IPS DF 19.7 (cell line): ENCODE data around the gene HIVEP1.
"Not testable (repeated sequence)": the region's sequence is repeated elsewhere in the genome, so short reads cannot be mapped to it uniquely, and the experiment has no call there.

Experiments
- DNase-seq: peaks from one replicate; pipeline ENCODE4 v3.0.0-alpha.2; 2013; ENCODE audit warnings: low read depth, low spot score

The HIVEP1 gene

GRCh38 chr6:12155769-12156168, 143.7 kb downstream of the HIVEP1 start:
- DNase-seq = not testable (repeated sequence)

GRCh38 chr6:12158686-12159415, 146.7 kb downstream of the HIVEP1 start:
- DNase-seq = no peak

DNA sequence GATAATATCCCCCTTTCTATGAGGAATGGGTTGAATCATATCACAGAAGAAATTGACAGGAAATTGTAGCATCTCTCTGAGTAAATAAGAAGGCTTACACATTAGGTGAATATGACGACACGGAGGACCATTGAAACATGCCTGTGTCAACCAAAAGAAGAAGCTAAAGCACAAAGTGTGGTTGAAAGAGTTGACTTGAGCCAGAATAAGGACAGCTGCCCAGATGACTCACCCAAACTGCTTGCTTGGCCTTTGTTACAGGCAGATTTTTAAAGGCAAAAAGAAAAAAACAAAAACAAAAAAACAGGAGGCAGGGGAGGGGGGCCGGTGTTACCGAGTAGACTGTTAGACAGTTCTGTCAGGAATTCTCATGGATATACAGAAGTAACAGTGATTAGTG, 148.2 kb downstream of the HIVEP1 start:
- no peak for DNase-seq

GRCh38 chr6:12162213-12162612, 150.1 kb downstream of the HIVEP1 start:
- DNase-seq = no peak

- no peak for DNase-seq
Observed at GRCh38 chr6:12163149-12163548, 151.0 kb downstream of the HIVEP1 start.

GRCh38 chr6:12163744-12164507, 151.8 kb downstream of the HIVEP1 start:
- no peak for DNase-seq

DNA sequence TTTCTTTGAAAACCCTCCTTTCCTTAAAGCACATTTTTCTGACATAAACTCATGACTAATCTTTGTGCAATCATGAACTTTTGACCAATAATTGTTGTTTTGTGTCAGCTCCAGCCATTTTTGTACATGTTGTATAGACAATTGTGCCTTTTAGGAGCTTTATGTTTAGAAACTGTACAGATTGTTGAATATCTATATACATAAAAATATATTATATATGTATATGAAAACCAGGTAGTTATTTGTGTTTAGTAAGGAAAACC, 152.3 kb downstream of the HIVEP1 start:
- no peak for DNase-seq

DNA sequence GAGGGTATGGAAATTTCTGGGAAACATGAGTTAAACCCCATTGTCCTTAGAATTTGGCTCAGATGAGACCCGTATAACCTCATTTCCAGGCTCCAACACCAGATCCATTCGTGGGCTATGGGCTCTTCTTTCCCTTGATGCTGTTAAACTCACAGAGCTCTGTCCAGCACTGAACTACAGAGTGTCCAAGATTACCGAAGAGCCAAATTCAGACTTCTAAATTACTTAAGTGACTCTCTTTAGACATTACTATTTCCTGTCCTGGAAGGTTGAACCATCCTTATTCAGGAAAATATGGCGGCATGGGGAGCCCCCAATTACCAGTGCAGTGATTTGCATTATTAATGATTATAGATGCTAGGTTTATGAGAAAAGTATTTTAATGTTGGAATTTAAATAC, 153.2 kb downstream of the HIVEP1 start:
- no peak for DNase-seq

- no peak for DNase-seq
Observed at GRCh38 chr6:12165722-12166280, 153.7 kb downstream of the HIVEP1 start.

GRCh38 chr6:12169377-12169776, 157.3 kb downstream of the HIVEP1 start:
- no peak for DNase-seq

DNA sequence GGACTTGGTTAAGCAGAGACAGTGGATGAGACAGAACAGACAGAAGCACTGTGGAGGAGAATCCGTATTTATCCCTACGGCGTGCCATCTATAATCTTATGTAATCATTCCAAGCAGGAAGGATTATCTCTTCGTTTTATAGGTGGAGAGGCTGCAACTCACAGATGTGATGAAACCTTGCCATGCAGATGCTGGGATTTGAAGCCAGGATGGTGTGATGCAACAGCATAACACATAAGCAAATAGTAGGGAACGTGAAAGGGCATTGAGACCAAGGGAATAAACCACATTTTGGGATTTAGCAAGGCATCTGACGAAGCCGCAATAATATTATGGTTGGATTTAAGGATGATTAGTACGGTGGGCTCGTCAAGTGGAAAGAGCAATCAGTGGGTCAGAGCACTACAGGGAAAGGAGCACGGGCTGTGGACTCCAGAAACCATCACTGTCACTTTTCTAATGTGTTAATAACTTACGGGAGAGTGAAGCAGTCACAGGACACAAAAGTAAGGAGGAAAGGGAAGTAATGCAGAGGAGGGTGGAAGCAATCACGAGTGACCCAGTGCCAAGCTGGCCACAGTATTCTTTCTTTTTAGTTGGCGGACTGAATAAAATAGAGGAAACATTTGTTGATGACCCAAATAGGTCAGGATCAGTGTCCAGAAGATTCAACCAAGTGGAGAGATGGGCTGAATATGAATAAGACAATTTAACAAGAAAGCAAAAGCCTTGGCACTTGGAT, 158.4 kb downstream of the HIVEP1 start:
- DNase-seq = no peak

- no peak for DNase-seq
Observed at GRCh38 chr6:12171717-12172116, 159.6 kb downstream of the HIVEP1 start.

- DNase-seq = no peak
Observed at GRCh38 chr6:12172572-12172971, 160.5 kb downstream of the HIVEP1 start.

GRCh38 chr6:12173181-12173580, 161.1 kb downstream of the HIVEP1 start:
- DNase-seq = no peak

DNA sequence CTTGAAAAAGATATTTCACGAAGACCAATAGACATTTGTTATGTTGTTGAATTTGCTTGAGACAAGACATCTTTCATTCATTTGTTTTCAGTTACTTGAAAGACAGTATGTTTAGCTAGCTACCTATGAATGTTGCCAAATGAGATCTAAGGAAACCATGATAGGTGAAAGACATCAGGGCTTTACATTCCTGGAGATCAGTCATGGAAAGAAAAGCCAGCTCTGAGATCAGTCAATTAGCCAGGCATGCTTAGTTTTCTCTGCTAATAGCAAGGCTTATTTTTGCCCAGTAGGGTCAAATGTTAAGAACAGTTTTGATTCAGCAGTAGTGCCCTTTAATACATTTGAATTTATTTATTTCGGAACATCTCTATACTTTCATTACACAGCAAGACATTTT, 161.5 kb downstream of the HIVEP1 start:
- no peak for DNase-seq

DNA sequence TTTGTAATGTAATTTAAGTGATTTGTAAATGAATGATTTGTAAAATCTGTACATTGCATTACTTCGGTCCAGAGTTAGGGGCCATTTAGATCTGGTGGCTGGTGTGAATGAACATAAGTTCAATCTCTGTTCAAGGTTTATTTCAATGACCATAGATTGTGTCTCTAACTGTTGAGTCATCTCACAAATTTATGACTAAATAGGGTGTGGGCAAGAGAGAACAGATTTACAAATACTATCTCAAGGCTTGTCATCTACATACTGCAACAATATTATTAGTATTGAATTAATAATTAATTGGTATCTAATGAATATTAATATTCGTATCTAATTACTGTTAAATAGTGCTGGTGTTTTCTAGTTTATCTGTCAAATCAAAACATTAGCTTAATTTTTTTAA, 162.8 kb downstream of the HIVEP1 start:
- DNase-seq = no peak

- no peak for DNase-seq
Observed at GRCh38 chr6:12175626-12176025, 163.5 kb downstream of the HIVEP1 start.

DNA sequence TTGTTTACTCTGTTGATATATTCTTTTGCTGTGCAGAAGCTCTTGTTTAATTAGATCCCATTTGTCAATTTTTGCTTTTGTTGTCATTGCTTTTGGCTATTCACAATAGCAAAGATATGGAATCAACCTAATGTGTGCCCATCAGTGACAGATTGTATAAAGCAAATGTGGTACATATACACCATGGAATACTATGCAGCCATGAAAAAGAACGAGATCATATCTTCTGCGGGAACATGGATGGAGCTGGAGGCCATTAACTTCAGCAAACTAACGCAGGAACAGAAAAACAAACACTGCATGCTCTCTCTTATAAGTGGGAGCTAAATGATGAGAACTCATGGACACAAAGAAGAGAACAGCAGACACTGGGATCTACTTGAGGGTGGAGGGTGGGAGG, 164.7 kb downstream of the HIVEP1 start:
- not testable (repeated sequence) for DNase-seq

- DNase-seq = no peak
Observed at GRCh38 chr6:12178521-12178920, 166.4 kb downstream of the HIVEP1 start.

GRCh38 chr6:12181481-12181880, 169.4 kb downstream of the HIVEP1 start:
- DNase-seq = no peak

GRCh38 chr6:12182676-12183075, 170.6 kb downstream of the HIVEP1 start:
- DNase-seq = no peak

- no peak for DNase-seq
Observed at GRCh38 chr6:12185081-12185673, 173.1 kb downstream of the HIVEP1 start.
